ENCODE data around the gene MYO18B. TPM values are rescaled to one million over a fixed set of nuclear protein-coding genes. Genes with fewer than 3 reads are reported as not detected.

MYO18B gene
- total and polyA plus RNA-seq, 2 of the 8 experiments (the other 6 are each of a cell fraction or from before 2014, with no cell fraction given) = 0.62 to 0.78 TPM

DNA sequence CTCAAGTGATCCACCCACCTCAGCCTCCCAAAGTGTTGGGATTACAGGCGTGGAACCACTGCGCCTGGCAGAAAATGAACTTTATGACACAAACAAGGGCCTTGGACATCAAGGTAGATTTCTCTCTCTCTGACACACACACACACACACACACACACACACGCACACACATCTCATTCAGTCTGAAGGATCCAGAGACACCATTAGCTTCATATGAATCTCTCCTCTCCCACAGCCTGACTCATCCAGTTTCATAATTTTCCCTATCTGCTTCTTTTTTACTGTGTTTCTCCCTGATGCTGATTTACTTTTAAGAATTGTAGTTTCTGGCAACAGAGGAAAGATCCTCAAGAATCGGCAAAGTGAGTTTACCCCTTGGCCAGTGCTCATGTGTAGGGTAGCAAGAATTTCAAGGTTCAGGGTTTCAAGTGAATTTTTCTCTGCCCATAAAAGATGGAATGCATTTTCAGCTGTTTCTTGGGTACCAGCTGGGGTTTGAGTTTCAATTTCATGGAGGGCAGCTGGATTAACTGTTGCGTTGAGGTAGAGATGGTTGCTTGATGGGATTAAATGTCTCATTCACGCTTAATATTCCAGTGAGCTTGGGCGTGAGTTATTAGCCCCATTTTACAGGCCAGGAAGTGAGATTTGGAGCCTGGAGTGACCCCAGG, 3.5 kb downstream of the MYO18B start:
- no peak overlapping the region for H4K91ac ChIP-seq (replicated peaks; ENCODE audit: insufficient read length, low read length)
- H3K23ac ChIP-seq (ENCODE audit: insufficient read length) = no peak overlapping the region
- 85% methylated on average over 7 of the region's 7 CpGs; no CpG with 5 or more reads in 1 of the 2 experiments for WGBS, 2 experiments (ENCODE audit: extremely low coverage in 1 of 2, insufficient coverage in 1 of 2, insufficient read length in 1 of 2, insufficient replicate concordance in 2 of 2, low coverage in 1 of 2, low lambda C conversion rate in 2 of 2, missing lambda C conversion rate in 1 of 2)
- H4K20me1 ChIP-seq (replicated peaks in 1 of 2; ENCODE audit: control insufficient read depth in 1 of 2, insufficient read depth in 2 of 2, low read length in 2 of 2) = no peaks in the 10 kb centered on the region
- H3K27me3 ChIP-seq (replicated peaks in 1 of 4; ENCODE audit: control insufficient read depth in 3 of 4, extremely low read depth in 1 of 4, insufficient read depth in 3 of 4, low read length in 3 of 4) = no peaks in the 10 kb centered on the region
- no peak overlapping the region for H2BK20ac ChIP-seq (ENCODE audit: low read length)
- H3K79me2 ChIP-seq (ENCODE audit: control insufficient read depth in 1 of 2, insufficient read depth in 2 of 2, low read length in 2 of 2) = no peaks in the 10 kb centered on the region
- DNase-seq (ENCODE audit: low read depth in 1 of 2, low spot score in 2 of 2) (no peak), FAIRE-seq (no peak)
- no peak overlapping the region for H3K4me3 ChIP-seq (ENCODE audit: extremely low read depth in 1 of 4, insufficient read depth in 2 of 4, low read depth in 3 of 4, low read length in 4 of 4)
- ChIA-PET CTCF (ENCODE audit: partially characterized antibody) (interaction anchor here (0.8 kb wide), 1 partner anchor 172 kb away, joined by 3 read pairs; no protein-coding TSS in a partner anchor), POLR2A (ENCODE audit: partially characterized antibody) (no interaction called here)
- no peak overlapping the region for H3K18ac ChIP-seq (ENCODE audit: extremely low read depth, low read length)
- H2BK120ac ChIP-seq (replicated peaks; ENCODE audit: low read depth, low read length) = no peak overlapping the region
- H4K8ac ChIP-seq (ENCODE audit: extremely low read depth, insufficient read depth, low read length) = no peak overlapping the region
- H2BK15ac ChIP-seq (ENCODE audit: low read length) = no peak overlapping the region
- no peak overlapping the region for H3K9ac ChIP-seq (replicated peaks in 1 of 4; ENCODE audit: extremely low read depth in 1 of 4, low read depth in 3 of 4, low read length in 3 of 4)
- H2AFZ ChIP-seq (ENCODE audit: low read length) = no peak overlapping the region
- no peaks in the 10 kb centered on the region; a peak in 1 of 7 replicates for H3K4me1 ChIP-seq (replicated peaks in 1 of 4; ENCODE audit: control insufficient read depth in 3 of 4, insufficient read depth in 4 of 4, low read length in 3 of 4)
- H2BK5ac ChIP-seq (ENCODE audit: low read depth, low read length) = no peak overlapping the region
- no peak overlapping the region for H3K14ac ChIP-seq (ENCODE audit: insufficient read length)
- H3K36me3 ChIP-seq (ENCODE audit: control insufficient read depth in 2 of 4, insufficient read depth in 4 of 4, low read length in 3 of 4) = no peaks in the 10 kb centered on the region
- no peak overlapping the region for H3K56ac ChIP-seq (replicated peaks; ENCODE audit: insufficient read length, low read depth, low read length)
- no peaks in the 10 kb centered on the region for H3K79me1 ChIP-seq (ENCODE audit: low read depth, low read length)
- H3K23me2 ChIP-seq (ENCODE audit: low read depth, low read length) = no peaks in the 10 kb centered on the region
- no peak overlapping the region for H3K4ac ChIP-seq (replicated peaks; ENCODE audit: insufficient read length, low read depth, low read length)
- H2AK5ac ChIP-seq (ENCODE audit: low read depth, low read length) = no peak overlapping the region
- no peak overlapping the region for H2BK12ac ChIP-seq (ENCODE audit: low read depth, low read length)
- no peaks in the 10 kb centered on the region for H3K9me3 ChIP-seq (ENCODE audit: insufficient read depth in 2 of 2, low read depth in 1 of 2, low read length in 1 of 2)
- H3K27ac ChIP-seq (ENCODE audit: low read depth, low read length) = no peak overlapping the region
- H3K4me2 ChIP-seq (ENCODE audit: insufficient read depth in 1 of 2, low read depth in 2 of 2, low read length in 2 of 2) = no peak overlapping the region
- H4K5ac ChIP-seq (ENCODE audit: insufficient read length, low read depth, low read length) = no peak overlapping the region
- no peak for TF ChIP-seq EZH2 (IDR thresholded peaks at IDR 0.05; ENCODE audit: low read depth, low read length, severe bottlenecking)
- TF ChIP-seq RBBP5 (IDR thresholded peaks at IDR 0.05; ENCODE audit: borderline replicate concordance, low read depth, low read length) = no peak
- no peak for TF ChIP-seq POLR2AphosphoS5 (IDR thresholded peaks at IDR 0.05; ENCODE audit: low read depth, low read length)
- TF ChIP-seq BACH1 (IDR thresholded peaks at IDR 0.05; ENCODE audit: low read length) = no peak
- TF ChIP-seq TBP (IDR thresholded peaks at IDR 0.05; ENCODE audit: low read depth, low read length) = no peak
- no peak for TF ChIP-seq HDAC6 (IDR thresholded peaks at IDR 0.05; ENCODE audit: low read depth, low read length)
- TF ChIP-seq KDM4A (IDR thresholded peaks at IDR 0.05; ENCODE audit: low read depth, low read length, severe bottlenecking) = no peak
- no peak for TF ChIP-seq CHD1 (IDR thresholded peaks at IDR 0.05; ENCODE audit: low read depth, low read length)
- TF ChIP-seq CBX8 (IDR thresholded peaks at IDR 0.05; ENCODE audit: borderline replicate concordance, low read depth, low read length) = no peak
- TF ChIP-seq POLR2A (IDR thresholded peaks at IDR 0.05; ENCODE audit: control extremely low read depth in 1 of 2, low read depth in 2 of 2, low read length in 2 of 2) = no peak
- no peak for TF ChIP-seq SP1 (IDR thresholded peaks at IDR 0.05; ENCODE audit: low read depth, low read length)
- no peak for TF ChIP-seq RXRA (IDR thresholded peaks at IDR 0.05; ENCODE audit: insufficient read depth, low read depth, low read length)
- no peak for TF ChIP-seq NRF1 (IDR thresholded peaks at IDR 0.05; ENCODE audit: low read depth, low read length)
- TF ChIP-seq ASH2L (IDR thresholded peaks at IDR 0.05; ENCODE audit: low read length) = no peak
- no peak for TF ChIP-seq CEBPB (IDR thresholded peaks at IDR 0.05; ENCODE audit: low read depth, low read length)
